Measurements from ENCODE around the gene ARID5A.
"Not testable (repeated sequence)": the region's sequence is repeated elsewhere in the genome, so short reads cannot be mapped to it uniquely, and the experiment has no call there.

Gene ARID5A

GRCh38 chr2:96541398-96542152 is 5.0 kb downstream of the ARID5A start:
- DNase-seq = no peak

GRCh38 chr2:96542357-96542977 is 5.9 kb downstream of the ARID5A start:
- DNase-seq = no peak

- no peak for DNase-seq
Observed at GRCh38 chr2:96546321-96546720, 9.8 kb downstream of the ARID5A start.

GRCh38 chr2:96546797-96547196 is 10.2 kb downstream of the ARID5A start:
- no peak for DNase-seq

- no peak for DNase-seq
Observed at GRCh38 chr2:96547203-96547641, 10.7 kb downstream of the ARID5A start.

- no peak for DNase-seq
Observed at GRCh38 chr2:96547731-96548171, 11.2 kb downstream of the ARID5A start.

GRCh38 chr2:96548558-96549465 is 12.3 kb downstream of the ARID5A start:
- DNase-seq = no peak

GRCh38 chr2:96549466-96549785 is 12.9 kb downstream of the ARID5A start:
- no peak for DNase-seq

GRCh38 chr2:96549967-96550786 is 13.6 kb downstream of the ARID5A start:
- no peak for DNase-seq

- no peak for DNase-seq
Observed at GRCh38 chr2:96550787-96551604, 14.4 kb downstream of the ARID5A start.

- DNase-seq = no peak
Observed at GRCh38 chr2:96551605-96552314, 15.2 kb downstream of the ARID5A start.

- DNase-seq = no peak
Observed at GRCh38 chr2:96552315-96553175, 16.0 kb downstream of the ARID5A start.

- no peak for DNase-seq
Observed at GRCh38 chr2:96553176-96553956, 16.8 kb downstream of the ARID5A start.

- not testable (repeated sequence) for DNase-seq
Observed at GRCh38 chr2:96553957-96554292, 17.4 kb downstream of the ARID5A start.

- DNase-seq = peak; percentile 53 to 72
Observed at GRCh38 chr2:96554293-96555145, 18.0 kb downstream of the ARID5A start.

- no peak for DNase-seq
Observed at GRCh38 chr2:96555146-96555610, 18.6 kb downstream of the ARID5A start.

GRCh38 chr2:96556441-96557330 is 20.1 kb downstream of the ARID5A start:
- peak; percentile 89 to 97 for DNase-seq

Data from inflammatory macrophage (primary cell).